GM20431 (cell line): Measurements from ENCODE around the gene BDNF.
"Not testable (repeated sequence)": the region's sequence is repeated elsewhere in the genome, so short reads cannot be mapped to it uniquely, and the experiment has no call there.

Experiments
- in situ Hi-C: fragments of 300-500 bp; cut with MseI, MboI; formaldehyde crosslinking; loops from one replicate; pipeline ENCODE4 v1.15.0; 2020; ENCODE audit warnings: low sequenced_read_pairs; ENCODE audit not compliant: unreplicated experiment

The BDNF gene

GRCh38 chr11:27700351-27701301, at the start of gene BDNF:
BDNF (minus strand) TSS chr11:27700455; CDS start chr11:27658564, 41,891 bp downstream.
- in situ Hi-C loops: no loop called here

- in situ Hi-C loops: no loop called here
Measured at GRCh38 chr11:27740362-27741013, 40.2 kb upstream of the BDNF start.

GRCh38 chr11:27735281-27735680, 35.0 kb upstream of the BDNF start:
- in situ Hi-C loops: no loop called here

- in situ Hi-C loops: not testable (repeated sequence)
Measured at GRCh38 chr11:27731803-27732202, 31.5 kb upstream of the BDNF start.

- in situ Hi-C loops: no loop called here
Measured at GRCh38 chr11:27726981-27727380, 26.7 kb upstream of the BDNF start.

- in situ Hi-C loops: no loop called here
Measured at GRCh38 chr11:27723687-27724086, 23.4 kb upstream of the BDNF start.

- in situ Hi-C loops: no loop called here
Measured at GRCh38 chr11:27722953-27723344, 22.7 kb upstream of the BDNF start.

GRCh38 chr11:27722117-27722952, 22.1 kb upstream of the BDNF start:
- in situ Hi-C loops: no loop called here

- in situ Hi-C loops: no loop called here
Measured at GRCh38 chr11:27721264-27722116, 21.2 kb upstream of the BDNF start.

GRCh38 chr11:27720277-27720830, 20.1 kb upstream of the BDNF start:
- in situ Hi-C loops: no loop called here

- in situ Hi-C loops: no loop called here
Measured at GRCh38 chr11:27719546-27719925, 19.3 kb upstream of the BDNF start.

- in situ Hi-C loops: no loop called here
Measured at GRCh38 chr11:27718863-27719545, 18.7 kb upstream of the BDNF start.

GRCh38 chr11:27718346-27718862, 18.1 kb upstream of the BDNF start:
- in situ Hi-C loops: no loop called here

GRCh38 chr11:27717801-27718229, 17.6 kb upstream of the BDNF start:
- in situ Hi-C loops: no loop called here

GRCh38 chr11:27717377-27717776, 17.1 kb upstream of the BDNF start:
- in situ Hi-C loops: no loop called here

- in situ Hi-C loops: no loop called here
Measured at GRCh38 chr11:27716835-27717234, 16.6 kb upstream of the BDNF start.

- in situ Hi-C loops: no loop called here
Measured at GRCh38 chr11:27716216-27716615, 16.0 kb upstream of the BDNF start.

- in situ Hi-C loops: no loop called here
Measured at GRCh38 chr11:27711725-27712124, 11.5 kb upstream of the BDNF start.
